ENCODE results near the gene CD1D. TPM values are rescaled to one million over a fixed set of nuclear protein-coding genes. Genes with fewer than 3 reads are reported as not detected.

The CD1D gene
- total RNA-seq, 6 experiments from 2014 or later: 5.4 to 8.9 (median 7.1) TPM

DNA sequence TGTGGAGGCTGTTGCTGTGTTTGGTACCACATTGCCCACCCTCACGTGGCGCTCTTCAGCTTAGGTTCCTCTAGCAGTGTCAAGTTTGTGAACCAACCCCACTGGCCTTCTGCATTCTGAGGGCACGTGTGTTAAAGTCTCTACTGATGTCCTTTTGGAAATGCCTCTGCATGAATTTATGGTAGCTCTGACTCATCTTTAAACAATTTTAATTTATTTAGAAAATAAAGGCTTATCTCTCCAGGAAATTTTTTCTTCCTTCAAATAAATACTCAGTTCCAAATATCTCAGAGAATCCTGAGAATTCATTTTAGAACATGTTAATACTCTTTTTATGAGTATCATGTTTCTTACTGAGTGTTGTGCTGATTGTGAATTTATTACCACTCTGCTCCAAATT, 5.5 kb downstream of the CD1D start:
- intact Hi-C loops (cut with DNase I): no loop called here
- WGBS (ENCODE audit: insufficient coverage, low coverage, low lambda C conversion rate, missing lambda C conversion rate): 44% methylated on average over 2 of the region's 3 CpGs
- Histone ChIP-seq H3K36me3 (no peaks in the 10 kb centered on the region), H3K27ac (no peak overlapping the region), H3K4me3 (no peak overlapping the region), H3K27me3 (no peaks in the 10 kb centered on the region), H3K4me1 (peaks cover 0 to 9% (median 0%) of the 10 kb centered on the region in 4 donors), H3K9me3 (no peaks in the 10 kb centered on the region)
- ATAC-seq (peak; percentile 29 to 59 (median 52)), DNase-seq (no peak)
- TF ChIP-seq POLR2A (IDR thresholded peaks at IDR 0.05): no peak

DNA sequence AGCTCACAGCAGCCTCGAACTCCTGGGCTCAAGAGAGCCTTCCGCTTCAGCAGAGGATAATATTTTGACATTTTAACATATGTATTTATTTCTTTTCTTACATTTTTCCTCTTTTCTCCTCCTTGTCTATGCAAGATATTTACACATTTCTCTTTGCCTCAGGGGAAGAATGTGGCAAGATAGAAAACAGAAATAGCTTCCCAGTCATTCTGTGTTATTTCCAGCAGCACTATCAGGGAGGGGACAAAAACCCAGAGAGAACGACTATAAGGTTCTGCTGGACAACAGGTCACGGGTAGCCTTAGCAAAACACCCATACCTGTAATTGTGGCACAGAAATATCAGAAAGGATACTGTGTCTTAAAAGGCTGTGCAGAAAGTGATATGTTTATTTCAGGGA, 7.9 kb downstream of the CD1D start:
- Histone ChIP-seq H3K27ac (no peak overlapping the region), H3K4me1 (peaks cover 0 to 9% (median 0%) of the 10 kb centered on the region in 4 donors), H3K27me3 (no peaks in the 10 kb centered on the region), H3K36me3 (no peaks in the 10 kb centered on the region), H3K9me3 (no peaks in the 10 kb centered on the region), H3K4me3 (no peak overlapping the region)
- ATAC-seq: no peak
- TF ChIP-seq POLR2A (IDR thresholded peaks at IDR 0.05): no peak
- TF ChIP-seq, protein P1, sequence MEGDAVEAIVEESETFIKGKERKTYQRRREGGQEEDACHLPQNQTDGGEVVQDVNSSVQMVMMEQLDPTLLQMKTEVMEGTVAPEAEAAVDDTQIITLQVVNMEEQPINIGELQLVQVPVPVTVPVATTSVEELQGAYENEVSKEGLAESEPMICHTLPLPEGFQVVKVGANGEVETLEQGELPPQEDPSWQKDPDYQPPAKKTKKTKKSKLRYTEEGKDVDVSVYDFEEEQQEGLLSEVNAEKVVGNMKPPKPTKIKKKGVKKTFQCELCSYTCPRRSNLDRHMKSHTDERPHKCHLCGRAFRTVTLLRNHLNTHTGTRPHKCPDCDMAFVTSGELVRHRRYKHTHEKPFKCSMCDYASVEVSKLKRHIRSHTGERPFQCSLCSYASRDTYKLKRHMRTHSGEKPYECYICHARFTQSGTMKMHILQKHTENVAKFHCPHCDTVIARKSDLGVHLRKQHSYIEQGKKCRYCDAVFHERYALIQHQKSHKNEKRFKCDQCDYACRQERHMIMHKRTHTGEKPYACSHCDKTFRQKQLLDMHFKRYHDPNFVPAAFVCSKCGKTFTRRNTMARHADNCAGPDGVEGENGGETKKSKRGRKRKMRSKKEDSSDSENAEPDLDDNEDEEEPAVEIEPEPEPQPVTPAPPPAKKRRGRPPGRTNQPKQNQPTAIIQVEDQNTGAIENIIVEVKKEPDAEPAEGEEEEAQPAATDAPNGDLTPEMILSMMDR (IDR thresholded peaks at IDR 0.05): no peak
- intact Hi-C loops (cut with DNase I): no loop called here
- 72% methylated on average over 4 of the region's 4 CpGs for WGBS (ENCODE audit: insufficient coverage, low coverage, low lambda C conversion rate, missing lambda C conversion rate)
- DNase-seq: no peak

DNA sequence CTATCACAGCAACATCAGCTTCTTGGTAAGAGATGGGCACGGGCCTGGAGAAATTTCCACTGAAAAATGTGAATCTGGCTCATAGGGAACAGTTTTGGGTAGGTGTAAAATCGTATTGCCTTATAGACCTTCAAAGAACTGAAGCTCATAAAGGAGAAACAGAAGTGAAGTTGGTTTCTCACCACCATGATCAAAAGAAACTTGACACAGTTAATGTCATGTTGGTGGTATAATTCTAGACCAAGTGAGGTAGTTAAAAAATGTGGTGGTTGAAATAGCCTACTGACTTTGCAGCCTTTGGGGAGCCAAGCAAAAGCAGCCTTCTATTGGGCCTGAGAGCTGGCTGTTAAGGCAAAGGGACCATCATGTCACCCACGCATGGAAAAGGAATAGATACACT, 8.9 kb downstream of the CD1D start:
- no peaks in the 10 kb centered on the region for H3K9me3 ChIP-seq
- H3K4me3 ChIP-seq: no peak overlapping the region
- ATAC-seq (no peak), DNase-seq (no peak)
- no peaks in the 10 kb centered on the region for H3K36me3 ChIP-seq
- no peak overlapping the region for H3K27ac ChIP-seq
- WGBS (ENCODE audit: insufficient coverage, low coverage, low lambda C conversion rate, missing lambda C conversion rate): 74% methylated on average over 3 of the region's 3 CpGs
- intact Hi-C loops (cut with DNase I): no loop called here
- peaks cover 0 to 9% (median 0%) of the 10 kb centered on the region in 4 donors for H3K4me1 ChIP-seq
- no peak for TF ChIP-seq POLR2A (IDR thresholded peaks at IDR 0.05)
- TF ChIP-seq, protein P1 (IDR thresholded peaks at IDR 0.05): no peak
- no peaks in the 10 kb centered on the region for H3K27me3 ChIP-seq

GRCh38 chr1:158191299-158191698, 10.6 kb downstream of the CD1D start:
- ATAC-seq (no peak), DNase-seq (no peak)
- Histone ChIP-seq H3K4me3 (no peak overlapping the region), H3K27me3 (no peaks in the 10 kb centered on the region), H3K27ac (no peak overlapping the region), H3K9me3 (no peaks in the 10 kb centered on the region), H3K4me1 (no peaks in the 10 kb centered on the region), H3K36me3 (no peaks in the 10 kb centered on the region)
- TF ChIP-seq POLR2A (IDR thresholded peaks at IDR 0.05): no peak
- TF ChIP-seq, protein P1 (IDR thresholded peaks at IDR 0.05): no peak
- WGBS (ENCODE audit: insufficient coverage, low coverage, low lambda C conversion rate, missing lambda C conversion rate): 37% methylated on average over 6 of the region's 6 CpGs
- intact Hi-C loops (cut with DNase I): no loop called here

- ATAC-seq (no peak), DNase-seq (no peak)
- no peak overlapping the region for H3K27ac ChIP-seq
- TF ChIP-seq, protein P1 (IDR thresholded peaks at IDR 0.05): no peak
- TF ChIP-seq POLR2A (IDR thresholded peaks at IDR 0.05): no peak
- H3K27me3 ChIP-seq: no peaks in the 10 kb centered on the region
- H3K4me1 ChIP-seq: no peaks in the 10 kb centered on the region
- H3K4me3 ChIP-seq: no peak overlapping the region
- no peaks in the 10 kb centered on the region for H3K36me3 ChIP-seq
- H3K9me3 ChIP-seq: no peaks in the 10 kb centered on the region
- intact Hi-C loops (cut with DNase I): no loop called here
These were observed 15.8 kb downstream of the CD1D start for GRCh38 chr1:158196461-158196860.

Data from right lobe of liver (tissue), 6 donors.